ENCODE measurements around the gene FZD1.

DNA sequence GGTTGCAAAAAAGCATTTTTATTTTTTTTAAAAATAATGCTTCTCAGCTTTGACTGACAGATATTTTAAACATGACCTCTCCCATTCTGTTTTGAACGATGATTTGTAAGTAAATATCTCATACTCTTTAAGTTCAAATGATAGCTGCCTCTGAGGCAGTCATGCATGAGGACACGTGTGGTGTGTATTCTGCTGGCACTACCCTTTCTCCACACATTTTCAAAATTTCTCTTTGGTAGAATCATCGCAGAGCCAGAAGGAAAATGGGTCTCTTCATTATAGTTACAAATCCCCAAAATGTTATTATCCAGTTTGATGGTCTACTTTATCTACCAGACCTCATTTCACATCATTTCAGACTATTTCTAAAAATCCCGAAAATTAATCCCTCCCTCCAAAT, 55.1 kb downstream of the FZD1 start:
- TF ChIP-seq, protein P1, sequence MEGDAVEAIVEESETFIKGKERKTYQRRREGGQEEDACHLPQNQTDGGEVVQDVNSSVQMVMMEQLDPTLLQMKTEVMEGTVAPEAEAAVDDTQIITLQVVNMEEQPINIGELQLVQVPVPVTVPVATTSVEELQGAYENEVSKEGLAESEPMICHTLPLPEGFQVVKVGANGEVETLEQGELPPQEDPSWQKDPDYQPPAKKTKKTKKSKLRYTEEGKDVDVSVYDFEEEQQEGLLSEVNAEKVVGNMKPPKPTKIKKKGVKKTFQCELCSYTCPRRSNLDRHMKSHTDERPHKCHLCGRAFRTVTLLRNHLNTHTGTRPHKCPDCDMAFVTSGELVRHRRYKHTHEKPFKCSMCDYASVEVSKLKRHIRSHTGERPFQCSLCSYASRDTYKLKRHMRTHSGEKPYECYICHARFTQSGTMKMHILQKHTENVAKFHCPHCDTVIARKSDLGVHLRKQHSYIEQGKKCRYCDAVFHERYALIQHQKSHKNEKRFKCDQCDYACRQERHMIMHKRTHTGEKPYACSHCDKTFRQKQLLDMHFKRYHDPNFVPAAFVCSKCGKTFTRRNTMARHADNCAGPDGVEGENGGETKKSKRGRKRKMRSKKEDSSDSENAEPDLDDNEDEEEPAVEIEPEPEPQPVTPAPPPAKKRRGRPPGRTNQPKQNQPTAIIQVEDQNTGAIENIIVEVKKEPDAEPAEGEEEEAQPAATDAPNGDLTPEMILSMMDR (IDR thresholded peaks at IDR 0.05) = no peak
- TF ChIP-seq POLR2A (IDR thresholded peaks at IDR 0.05) = no peak
